ENCODE measurements around the gene ESPN.
"Not testable (repeated sequence)": the region's sequence is repeated elsewhere in the genome, so short reads cannot be mapped to it uniquely, and the experiment has no call there.

Gene ESPN

DNA sequence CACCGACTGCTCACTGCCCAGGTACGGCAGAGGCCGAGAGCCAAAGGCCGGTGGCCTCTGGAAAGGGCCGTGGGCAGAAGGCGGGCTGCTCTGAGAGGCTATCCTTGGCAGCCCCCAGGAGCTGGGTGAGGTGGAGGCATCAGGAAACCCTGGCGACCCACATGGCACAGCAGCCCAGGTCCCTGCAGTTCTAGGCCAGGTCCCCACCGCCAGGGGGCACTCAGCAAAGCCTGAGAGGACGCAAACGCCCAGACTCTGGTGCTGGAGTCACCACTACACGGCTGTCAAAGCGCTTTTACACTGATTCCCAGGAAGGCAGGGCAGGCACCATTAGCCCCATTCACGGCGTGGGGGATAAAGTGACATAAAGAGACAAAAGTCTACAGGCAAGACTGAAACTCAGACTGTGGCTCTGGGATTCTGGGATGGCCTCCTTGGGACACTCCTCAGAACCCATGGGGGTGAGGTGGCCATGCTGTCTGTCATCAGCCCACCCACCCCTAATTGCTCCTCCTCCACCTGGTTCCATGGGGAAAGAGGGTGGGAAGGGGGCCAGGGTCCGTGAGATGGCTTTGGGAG lies 61.9 kb downstream of the ESPN start:
- peak; percentile 78 for DNase-seq

DNA sequence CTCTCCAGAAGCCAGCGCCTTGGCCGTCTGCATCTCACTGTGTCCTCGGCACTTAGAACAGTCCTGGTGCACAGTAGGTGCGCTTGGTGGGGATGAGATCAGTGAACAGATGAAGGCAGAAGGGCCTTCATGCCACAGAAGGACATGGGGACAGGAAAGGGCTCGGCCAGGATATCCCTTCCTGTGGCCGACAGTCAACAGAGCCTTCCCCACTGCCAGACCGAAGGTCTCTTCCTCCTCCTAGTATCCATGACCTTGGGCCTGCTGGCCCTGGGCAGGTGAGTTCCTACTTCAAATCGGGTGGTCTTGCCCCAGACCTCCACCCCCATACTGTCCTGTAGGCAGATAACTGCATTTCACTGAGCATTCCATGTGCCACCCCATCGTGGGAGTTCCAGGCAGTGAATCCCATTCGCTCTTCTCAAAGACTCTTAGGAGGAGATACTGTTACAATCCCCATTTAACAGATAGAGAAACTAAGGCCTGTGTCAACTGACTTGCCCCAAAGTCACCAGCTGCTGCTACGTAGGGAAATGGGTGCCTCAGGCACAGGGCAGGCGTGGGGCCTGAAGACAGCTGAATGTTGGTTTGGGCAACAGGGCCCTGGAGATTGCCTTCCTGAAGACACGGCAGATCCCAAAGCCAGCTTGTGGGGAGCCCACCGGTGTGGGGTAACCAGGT lies 63.4 kb downstream of the ESPN start:
- no peak for DNase-seq

DNA sequence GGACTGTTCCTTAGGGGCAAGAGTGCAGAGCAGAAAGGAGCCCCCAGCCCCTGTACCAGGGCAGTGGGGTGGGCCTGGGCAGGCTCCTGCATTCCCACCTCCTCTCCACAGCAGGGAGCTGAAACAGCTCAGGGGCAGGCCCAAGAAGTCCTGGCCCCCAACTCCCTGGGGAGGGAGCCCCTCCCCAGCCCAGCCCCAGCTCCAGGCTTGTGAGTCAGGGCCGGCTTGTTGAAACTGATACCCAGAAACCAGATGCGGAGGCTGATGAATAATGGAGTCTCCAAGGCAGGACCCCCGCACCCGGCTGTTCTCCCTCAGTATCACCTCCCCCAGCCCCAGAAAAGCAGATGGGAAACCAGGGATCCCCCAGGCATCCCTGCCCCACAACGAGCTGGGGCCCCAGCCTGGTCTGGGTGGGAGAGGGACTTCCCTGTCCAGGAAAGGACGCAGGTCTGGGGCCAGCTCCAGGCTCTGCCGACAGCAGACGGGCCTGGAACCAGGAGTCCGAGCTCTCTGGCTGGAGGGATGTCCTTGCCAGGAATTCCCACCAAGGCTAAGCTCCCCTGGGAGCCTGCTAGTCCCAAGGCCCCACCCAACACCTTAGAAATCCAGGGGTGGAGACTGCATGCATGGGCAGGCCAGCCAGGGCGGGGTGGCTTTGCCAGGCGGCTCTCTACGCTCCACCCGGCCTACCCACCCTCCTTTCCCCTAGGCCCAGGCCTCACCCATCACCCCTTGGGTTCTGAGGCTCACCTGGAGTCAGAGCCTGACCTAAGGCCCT lies 64.2 kb downstream of the ESPN start:
- DNase-seq = no peak

DNA sequence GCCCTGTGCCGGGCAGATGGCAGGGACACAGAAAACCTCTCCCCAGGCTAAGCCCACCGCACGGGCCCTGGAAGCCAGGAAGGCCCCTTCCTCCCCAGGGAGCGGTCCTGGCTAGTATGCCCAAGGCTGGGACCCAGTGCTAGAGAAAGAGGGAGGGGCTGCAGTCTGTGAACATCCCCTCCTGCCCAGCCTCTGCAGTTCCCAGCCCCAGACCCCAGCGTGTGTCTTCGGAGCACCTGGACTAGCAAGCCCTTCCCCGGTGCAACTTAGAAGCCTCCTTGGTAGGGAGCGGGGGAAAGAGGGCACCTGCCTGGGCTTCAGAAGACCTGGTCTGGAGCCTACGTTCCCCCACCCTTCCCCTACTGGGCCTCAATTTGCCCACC lies 64.8 kb downstream of the ESPN start:
- DNase-seq = no peak

DNA sequence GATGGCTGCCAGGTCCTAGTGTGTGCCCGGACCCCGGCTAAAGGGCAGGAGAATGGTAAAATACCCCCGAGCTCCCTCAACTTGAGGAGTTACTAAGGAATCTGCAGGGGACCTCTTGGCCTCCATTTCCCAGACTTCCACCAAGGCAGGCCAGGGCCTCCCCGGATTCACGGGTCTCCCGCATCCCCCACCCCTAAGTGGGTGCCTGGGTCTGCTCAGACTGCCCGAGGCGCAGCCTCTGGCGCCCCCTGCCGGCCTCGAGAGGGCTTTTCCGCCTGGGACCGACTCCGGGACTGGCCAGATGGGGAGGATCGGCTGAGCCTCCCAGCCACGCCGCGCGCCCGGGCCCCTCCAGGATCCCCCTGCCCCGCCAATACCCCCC lies 65.2 kb downstream of the ESPN start:
- DNase-seq = peak; percentile 67

DNA sequence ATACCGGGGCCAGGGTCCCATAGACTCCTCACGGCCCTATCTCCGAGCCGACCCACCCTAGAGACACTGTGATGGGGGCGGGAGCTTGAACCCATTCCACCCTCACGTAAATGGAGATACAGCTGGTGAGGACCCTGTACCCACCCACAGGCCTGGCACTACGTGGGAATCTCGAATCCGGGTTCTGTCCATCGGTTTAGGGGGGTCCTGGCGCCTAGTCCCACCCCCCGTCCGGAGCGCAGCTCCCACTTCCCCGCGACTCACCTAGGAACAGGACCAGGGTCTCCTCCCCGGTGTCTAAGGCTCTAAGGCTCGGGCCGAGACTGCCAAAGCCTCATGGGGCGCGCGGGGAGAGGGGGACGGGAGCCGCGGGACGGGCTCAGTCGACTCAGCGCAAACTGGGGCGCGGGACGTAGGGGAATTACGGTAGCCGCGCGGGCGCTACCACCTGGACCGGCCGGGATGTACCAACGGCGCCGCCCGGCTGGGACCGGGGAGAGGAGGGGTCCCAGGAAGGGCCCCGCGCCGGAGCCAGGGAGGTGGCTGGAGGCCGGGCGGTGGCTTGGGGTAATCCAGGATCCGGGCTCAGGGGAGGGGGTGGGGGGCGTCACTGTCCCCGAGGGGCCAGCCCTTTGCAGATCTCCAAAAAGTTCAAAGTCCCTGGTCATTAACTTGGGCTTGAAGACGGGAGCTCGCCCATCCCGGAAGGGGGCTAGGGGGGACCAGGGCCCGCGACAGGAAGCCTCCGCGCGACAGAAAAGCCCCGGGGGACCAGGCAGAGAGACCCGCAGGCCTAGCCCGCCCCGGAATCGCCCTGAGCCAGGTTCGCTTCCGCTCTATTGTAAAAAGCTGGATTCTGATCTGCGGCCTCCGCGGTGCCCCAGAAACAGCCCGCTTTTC lies 65.9 kb downstream of the ESPN start:
- peak; percentile 37 for DNase-seq

DNA sequence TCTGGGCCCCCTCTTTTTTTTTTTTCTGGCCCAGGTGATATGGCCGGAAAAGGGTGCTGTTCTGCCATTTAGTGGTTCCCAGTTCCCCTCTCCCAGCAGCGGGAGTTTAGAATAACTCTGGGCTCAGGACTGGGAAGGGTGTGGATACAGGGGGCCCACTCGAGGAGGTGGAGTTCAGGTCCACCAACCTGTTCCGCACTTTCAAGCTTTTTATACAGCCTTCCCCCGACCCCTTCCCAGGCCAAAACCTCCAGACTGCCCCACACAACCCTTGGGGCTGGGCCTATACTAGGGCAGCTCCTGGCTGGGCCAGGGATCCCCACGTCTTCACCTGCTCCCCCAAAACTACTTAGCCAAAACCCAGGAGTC lies 66.5 kb downstream of the ESPN start:
- DNase-seq = no peak

DNA sequence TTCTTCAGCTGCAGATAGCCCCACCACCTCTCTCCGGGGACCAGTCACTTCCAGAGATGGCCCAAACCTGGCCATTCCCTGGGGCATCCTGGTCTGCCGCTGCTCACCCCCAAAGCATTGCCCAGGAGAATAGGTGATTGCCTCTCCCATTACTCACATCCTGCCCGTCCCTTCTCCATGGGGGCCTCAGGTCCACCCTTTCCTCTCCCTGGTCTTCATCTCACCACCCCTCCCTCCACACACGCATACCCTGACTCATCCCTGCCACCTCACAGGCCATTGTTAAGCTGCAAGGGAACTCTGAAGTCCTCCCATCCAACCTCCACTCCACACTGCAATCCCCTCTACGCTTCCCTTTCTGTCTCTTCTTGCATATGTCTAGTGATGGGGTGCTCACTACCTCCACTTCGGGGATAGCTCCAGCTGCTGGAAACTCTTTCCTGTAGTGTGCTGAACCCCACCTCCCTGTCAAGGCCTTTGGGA lies 66.9 kb downstream of the ESPN start, which contains the start of gene PLEKHG5:
TSS of gene PLEKHG5 (minus strand) at position 188 of the 483 bp plus-strand sequence. CDS start 14,096 bp downstream, outside the sequence.
- DNase-seq = no peak

DNA sequence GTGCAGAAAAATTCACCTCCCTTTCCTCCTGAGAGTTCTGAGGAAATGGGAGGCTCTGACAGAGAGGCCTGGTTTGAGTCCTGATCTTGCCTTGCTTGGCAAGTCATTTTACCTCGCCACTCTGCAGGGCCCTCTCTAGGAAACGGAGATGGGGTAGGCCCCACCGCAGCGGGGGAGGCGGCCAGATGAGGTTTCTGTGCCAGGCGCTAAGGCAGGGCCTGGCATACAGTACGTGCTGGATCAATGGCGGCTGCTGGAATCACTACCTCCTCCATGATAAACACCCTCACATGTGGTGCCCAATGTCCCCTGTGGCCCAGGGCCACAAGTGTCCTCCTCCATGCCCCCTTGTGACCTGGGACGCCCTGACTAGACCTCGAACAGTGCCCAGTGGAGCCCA lies 67.4 kb downstream of the ESPN start:
- no peak for DNase-seq

DNA sequence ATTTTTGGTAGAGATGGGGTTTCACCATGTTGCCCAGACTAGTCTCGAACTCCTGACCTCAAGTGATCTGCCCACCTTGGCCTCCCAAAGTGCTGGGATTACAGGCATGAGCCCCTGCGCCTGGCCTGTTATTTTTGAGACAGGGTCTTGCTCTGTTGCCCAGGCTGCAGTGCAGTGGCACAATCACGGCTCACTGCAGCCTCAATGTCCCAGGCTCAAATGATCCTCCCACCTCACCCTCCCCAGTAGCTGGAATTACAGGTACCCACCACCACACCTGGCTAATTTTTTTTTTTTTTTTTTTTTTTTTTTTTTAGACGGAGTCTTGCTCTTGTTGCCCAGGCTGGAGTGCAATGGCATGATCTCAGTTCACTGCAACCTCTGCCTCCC lies 69.3 kb downstream of the ESPN start:
- not testable (repeated sequence) for DNase-seq

DNA sequence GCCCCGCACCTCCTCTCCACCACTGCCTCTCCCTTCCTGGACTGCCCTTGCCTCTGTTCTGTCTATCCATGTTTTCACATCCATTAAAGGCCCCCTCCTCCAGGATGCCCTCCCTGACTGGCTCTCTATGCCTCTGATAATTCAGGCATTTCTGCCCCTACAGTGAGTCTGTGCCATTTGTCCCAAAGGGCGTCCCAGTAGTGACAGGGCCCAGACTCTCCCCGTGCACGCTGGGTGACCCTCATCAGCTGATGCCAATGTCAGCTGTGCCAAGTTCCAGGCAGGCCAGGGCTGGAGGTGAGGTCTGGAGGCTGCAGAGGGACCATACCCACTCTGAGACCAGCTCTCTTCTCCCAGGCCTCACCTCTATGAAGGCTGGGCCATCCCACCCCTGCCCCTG lies 70.1 kb downstream of the ESPN start:
- DNase-seq = no peak

DNA sequence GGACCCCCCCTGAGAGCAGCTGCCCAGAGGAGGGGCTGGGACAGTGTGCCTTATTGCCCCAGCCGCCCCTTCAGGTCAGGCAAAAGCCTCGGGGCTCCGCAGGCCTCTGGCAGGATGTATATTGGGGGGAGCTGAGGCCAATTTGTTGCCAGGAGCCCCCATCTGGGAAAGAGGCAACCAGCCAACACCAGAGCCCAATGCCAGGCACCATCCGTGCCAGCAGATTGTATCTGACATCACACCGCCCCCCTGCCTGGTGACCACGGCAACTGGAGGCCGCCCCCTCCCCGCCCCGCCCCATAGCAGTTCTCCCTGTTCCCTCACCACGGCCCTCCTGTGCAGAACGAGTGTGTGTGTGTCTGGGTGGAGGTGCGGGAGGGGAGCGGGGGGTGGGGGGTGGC lies 70.5 kb downstream of the ESPN start:
- no peak for DNase-seq

DNA sequence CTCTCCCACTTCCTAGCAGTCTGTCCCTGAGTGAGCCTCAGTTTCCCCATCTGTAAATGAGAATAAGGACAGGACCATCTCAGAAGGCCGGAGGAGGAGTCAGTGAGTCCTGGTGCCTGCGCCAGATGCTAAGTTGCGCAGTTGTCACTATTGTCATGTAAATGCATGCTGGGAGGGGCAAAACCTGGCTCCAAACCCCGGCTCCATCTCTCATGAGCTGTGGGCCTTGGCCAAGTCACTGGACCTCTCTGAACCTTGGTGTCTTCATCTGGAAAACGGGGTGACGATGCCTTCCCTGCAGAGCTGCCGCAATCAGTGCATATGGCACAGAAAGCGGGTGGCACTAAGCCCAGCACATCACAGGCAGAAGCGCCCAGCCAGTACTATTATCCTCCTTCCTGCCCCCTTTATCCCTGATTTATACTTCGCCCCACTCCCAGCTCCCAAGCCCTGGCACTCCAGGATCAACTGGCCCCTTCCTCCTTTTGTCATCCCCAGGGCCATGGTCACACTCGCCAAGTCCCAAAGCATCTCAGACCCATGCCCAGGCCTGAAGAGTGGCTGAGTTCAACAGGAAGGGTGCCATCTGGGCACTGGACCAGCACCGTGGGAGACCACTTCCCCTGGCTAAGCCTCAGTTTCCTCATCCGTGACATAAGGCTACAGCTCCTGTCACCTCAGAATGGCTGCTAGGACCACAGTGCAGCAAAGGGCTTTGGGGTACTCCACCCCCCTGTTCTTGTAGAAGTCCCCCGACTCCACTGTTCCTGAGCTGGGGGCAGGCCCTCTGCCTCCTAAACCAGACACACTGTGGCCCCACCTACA lies 71.2 kb downstream of the ESPN start:
- DNase-seq = no peak

DNA sequence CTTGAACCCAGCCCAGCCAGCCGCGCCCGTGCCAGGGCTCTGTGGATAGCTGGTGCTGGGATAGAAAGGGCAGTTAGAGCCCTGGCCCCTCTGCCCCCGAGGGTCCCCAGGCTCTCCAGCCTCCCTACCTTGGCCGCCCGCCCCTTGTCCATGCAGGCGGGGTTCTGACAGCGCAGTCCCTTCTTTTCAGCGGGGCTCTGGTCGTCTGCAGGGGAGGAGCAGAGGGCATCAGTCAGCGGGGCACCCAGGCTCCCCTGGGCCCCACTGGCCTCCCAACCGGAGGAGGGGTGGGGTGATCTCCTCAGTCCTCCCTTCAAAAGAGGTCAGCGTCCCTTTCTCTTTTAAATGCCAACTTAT lies 71.8 kb downstream of the ESPN start:
- no peak for DNase-seq

DNA sequence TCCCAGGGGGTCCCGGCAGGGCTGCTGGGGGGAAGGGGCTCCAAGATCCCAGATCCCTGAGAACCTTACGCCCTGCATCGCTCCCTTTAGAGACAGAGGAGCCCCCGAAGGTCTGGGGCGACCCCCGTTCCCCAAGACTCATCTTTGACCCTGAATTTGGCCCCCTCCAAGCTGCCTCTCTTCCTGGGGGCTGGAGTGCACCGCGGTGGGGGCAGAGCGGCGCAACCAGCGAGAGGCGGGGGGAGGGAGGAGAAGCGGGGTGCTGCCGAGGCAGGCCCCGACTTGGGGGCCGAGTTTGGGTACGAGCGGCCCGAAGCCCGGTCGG lies 72.3 kb downstream of the ESPN start:
- DNase-seq = no peak

DNA sequence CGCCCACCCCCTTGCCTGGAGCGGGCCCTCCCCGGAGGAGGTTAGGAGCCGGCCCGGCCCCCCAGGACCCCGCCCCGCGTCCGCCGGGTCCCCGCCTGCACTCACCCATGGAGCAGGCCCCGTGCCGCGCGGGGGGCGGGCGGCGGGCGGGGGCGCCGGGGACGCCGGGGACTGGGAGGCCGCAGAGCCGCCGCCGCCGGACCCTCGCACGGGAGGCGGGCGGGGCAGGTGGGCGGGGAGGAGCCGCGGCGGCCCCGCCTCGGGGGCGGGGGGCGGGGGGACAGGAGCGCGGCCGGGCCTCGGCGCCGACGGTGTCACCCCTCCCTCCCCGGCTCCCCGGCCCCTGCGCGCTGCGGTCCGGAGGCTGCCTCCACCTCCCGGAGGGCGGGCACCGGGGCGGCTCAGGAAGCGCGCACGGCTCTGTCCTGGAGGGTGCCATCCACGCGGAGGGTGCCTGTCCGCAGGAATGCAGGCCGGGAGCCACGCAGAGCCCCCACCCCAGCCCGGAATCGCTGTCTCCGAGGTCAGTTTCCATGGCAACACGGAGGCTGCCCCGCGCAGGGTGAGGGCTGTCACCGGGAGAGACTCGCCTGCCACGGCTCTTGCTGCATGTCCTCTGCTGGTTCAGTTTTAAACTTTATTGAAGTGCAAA lies 72.8 kb downstream of the ESPN start:
- DNase-seq = peak; percentile 32

DNA sequence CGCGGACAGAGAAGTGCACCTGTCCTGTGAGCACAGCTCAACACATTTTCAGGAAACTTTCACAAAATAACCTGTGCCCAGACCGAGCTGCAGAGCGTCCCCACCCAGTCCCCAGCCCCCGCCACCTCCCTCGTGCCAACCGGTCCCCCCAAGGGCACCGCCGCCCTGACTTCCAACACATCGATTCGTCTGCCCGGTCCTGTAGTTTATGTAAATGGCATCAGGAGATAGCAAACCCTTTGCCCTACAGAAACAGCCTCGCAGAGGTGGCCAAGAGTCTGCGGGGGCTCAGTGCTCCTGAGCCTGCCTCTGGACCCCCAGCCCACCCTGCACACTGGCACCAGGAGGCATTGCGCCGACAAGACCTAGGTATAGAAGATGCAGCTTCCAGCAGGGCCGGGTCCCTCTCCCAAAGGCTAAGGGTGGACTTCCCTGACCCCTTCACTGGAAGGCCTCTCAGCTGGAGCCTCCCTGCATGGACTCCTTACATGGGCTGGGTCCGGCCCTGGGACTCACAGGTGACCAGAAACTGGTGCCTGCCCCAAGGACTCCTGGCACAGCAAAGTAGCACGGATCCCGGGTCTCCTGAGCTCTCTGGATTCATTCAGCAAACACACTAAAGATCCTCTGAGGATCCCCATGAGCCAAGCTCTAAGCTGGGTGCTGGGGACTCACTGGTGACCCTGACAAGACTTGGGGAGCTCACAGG lies 73.4 kb downstream of the ESPN start:
- DNase-seq = no peak

DNA sequence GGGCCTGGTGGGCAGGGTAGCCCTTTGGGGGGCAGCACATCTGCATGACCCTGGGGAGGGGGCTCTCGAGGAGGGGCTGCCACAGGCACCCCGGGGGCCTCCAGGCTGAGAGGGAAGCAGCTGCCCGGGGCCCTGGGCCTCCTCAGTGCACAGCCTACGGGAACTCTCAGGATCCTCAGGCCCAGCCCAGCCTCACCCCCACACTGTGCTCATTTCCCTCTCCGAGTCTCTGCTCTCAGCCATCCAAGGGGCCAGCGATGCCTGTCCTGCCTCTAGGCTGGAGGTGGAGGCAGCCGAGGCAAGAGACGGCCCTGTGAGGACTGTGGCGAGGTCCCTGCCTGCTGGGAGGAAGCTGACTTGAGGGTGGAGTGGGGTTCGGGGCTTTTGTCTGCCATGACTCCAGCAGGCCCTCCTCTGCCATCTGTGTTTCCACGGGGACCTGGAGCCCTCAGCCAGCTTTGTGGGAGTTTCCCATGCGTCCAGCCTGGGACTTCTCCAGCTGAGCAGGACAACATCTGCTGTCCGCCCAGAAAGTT lies 74.1 kb downstream of the ESPN start:
- no peak for DNase-seq

DNA sequence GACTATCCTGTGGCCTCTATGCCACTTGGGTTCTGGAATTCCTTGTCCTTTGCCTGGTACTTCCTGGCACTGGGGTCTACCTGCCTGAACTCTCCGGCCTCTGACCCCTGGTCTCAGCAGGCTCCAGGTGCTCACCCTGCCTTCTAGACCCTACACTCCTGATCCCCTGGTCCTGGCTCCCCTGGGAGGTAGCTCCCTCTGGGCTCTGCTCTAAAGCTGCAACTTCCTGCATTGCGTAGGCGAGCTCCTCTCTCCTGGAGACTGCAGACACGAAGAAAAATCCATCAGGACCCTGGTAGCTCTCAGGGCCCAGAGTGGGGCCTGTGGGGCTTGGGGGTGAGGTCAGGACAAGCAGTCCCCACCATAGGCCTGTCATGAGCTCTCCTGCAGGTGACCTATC lies 74.7 kb downstream of the ESPN start:
- DNase-seq = no peak

DNA sequence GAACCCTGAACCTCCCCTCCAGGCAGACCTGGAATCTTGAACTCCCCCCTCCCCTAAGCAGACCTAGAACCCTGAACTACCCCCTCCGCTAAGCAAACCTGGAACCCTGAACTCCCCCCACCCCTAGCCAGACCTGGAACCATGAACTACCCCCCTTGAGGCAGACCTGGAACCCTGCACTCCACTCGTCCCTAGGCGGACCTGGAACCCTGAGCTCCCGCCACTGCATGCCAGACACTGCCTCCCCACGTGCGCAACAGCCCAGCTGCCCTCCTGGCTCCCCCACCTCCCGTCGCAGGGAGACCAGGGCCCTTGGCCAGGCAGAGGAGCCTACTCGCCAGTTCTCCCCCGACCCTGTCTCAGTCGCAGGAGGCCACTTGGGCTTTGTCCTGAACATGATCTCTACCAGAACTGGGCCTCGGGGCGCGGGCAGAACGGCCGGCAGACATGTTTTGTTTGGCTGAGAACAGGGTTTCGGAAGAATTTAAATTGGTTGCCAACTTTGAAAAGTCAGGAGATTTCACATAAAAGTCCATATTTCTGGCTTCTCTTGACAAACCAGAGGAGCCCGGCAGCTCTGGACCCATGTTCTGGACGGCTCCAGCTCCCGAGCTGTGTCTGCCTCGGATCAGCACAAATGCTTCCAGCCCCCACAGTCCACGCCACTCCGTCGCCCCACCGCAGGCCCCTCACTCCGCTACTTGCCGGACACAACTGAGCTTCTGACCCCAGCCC lies 76.1 kb downstream of the ESPN start:
- DNase-seq = no peak

All from activated CD4-positive, alpha-beta T cell treated with anti-CD3 and anti-CD28 coated beads for 1 hour (primary cell).